ENCODE data around the gene CEP131.

Gene CEP131

GRCh38 chr17:81222906-81223761 is at the start of gene CEP131:
TSS of gene CEP131 (minus strand) at chr17:81222965. CDS start at chr17:81220056, 2,909 bp downstream.
- DNase-seq: peak; percentile 99

GRCh38 chr17:81271226-81271625 is 48.5 kb upstream of the CEP131 start:
- no peak for DNase-seq

- DNase-seq: no peak
These were observed 47.5 kb upstream of the CEP131 start for GRCh38 chr17:81270279-81270678.

GRCh38 chr17:81267390-81268067 is 44.8 kb upstream of the CEP131 start:
- no peak for DNase-seq

- no peak for DNase-seq
These were observed 42.8 kb upstream of the CEP131 start for GRCh38 chr17:81265576-81265975.

GRCh38 chr17:81264640-81265039 is 41.9 kb upstream of the CEP131 start:
- DNase-seq: no peak

GRCh38 chr17:81263371-81264181 is 40.8 kb upstream of the CEP131 start:
- DNase-seq: no peak

- no peak for DNase-seq
These were observed 39.0 kb upstream of the CEP131 start for GRCh38 chr17:81261582-81262336.

GRCh38 chr17:81261096-81261495 is 38.3 kb upstream of the CEP131 start:
- no peak for DNase-seq

GRCh38 chr17:81260641-81261040 is 37.9 kb upstream of the CEP131 start:
- DNase-seq: no peak

- DNase-seq: no peak
These were observed 37.4 kb upstream of the CEP131 start for GRCh38 chr17:81260171-81260570.

- DNase-seq: no peak
These were observed 36.4 kb upstream of the CEP131 start for GRCh38 chr17:81259058-81259605.

GRCh38 chr17:81258292-81258691 is 35.5 kb upstream of the CEP131 start:
- DNase-seq: no peak

- no peak for DNase-seq
These were observed 34.8 kb upstream of the CEP131 start for GRCh38 chr17:81257533-81257932.

- no peak for DNase-seq
These were observed 33.9 kb upstream of the CEP131 start for GRCh38 chr17:81256616-81257015.

GRCh38 chr17:81254955-81255717 is 32.4 kb upstream of the CEP131 start:
- peak; percentile 78 for DNase-seq

GRCh38 chr17:81253358-81254131 is 30.8 kb upstream of the CEP131 start:
- peak; percentile 72 for DNase-seq

- DNase-seq: no peak
These were observed 30.2 kb upstream of the CEP131 start for GRCh38 chr17:81252987-81253329.

GRCh38 chr17:81252326-81252986 is 29.7 kb upstream of the CEP131 start:
- DNase-seq: peak; percentile 71

- DNase-seq: peak; percentile 90
These were observed 29.0 kb upstream of the CEP131 start for GRCh38 chr17:81251709-81252301.
